HG02571 (cell line): ENCODE results near the gene ANKEF1.
"Not testable (repeated sequence)": the region's sequence is repeated elsewhere in the genome, so short reads cannot be mapped to it uniquely, and the experiment has no call there.

Source experiments
- ATAC-seq: cut with Tn5 transposase; IDR thresholded peaks from one replicate; pipeline ENCODE4 v1.9.1; 2021; ENCODE audit warnings: mild to moderate bottlenecking, moderate library complexity; ENCODE audit not compliant: unreplicated experiment

Gene ANKEF1

GRCh38 chr20:10032269-10032668 lies 2.5 kb upstream of the ANKEF1 start:
- ATAC-seq, result not testable (repeated sequence)

GRCh38 chr20:10033905-10034650 lies 709 bp upstream of the ANKEF1 start:
- no peak for ATAC-seq

- not testable (repeated sequence) for ATAC-seq
Observed at GRCh38 chr20:10036321-10036720, 1.5 kb downstream of the ANKEF1 start.

GRCh38 chr20:10040070-10040975 lies 5.5 kb downstream of the ANKEF1 start:
- no peak for ATAC-seq

GRCh38 chr20:10042086-10042485 lies 7.3 kb downstream of the ANKEF1 start:
- ATAC-seq, result no peak

GRCh38 chr20:10047427-10047826 lies 12.6 kb downstream of the ANKEF1 start:
- ATAC-seq, result no peak

GRCh38 chr20:10051185-10051584 lies 16.4 kb downstream of the ANKEF1 start:
- ATAC-seq, result no peak

GRCh38 chr20:10059006-10059405 lies 24.2 kb downstream of the ANKEF1 start:
- no peak for ATAC-seq

GRCh38 chr20:10060226-10060625 lies 25.4 kb downstream of the ANKEF1 start:
- no peak for ATAC-seq

GRCh38 chr20:10061641-10062040 lies 26.9 kb downstream of the ANKEF1 start:
- no peak for ATAC-seq

- ATAC-seq, result no peak
Observed at GRCh38 chr20:10063482-10063881, 28.7 kb downstream of the ANKEF1 start.

GRCh38 chr20:10064611-10065010 lies 29.8 kb downstream of the ANKEF1 start:
- no peak for ATAC-seq

- ATAC-seq, result no peak
Observed at GRCh38 chr20:10065154-10065833, 30.5 kb downstream of the ANKEF1 start.

GRCh38 chr20:10067321-10067720 lies 32.5 kb downstream of the ANKEF1 start:
- ATAC-seq, result no peak

- ATAC-seq, result no peak
Observed at GRCh38 chr20:10074513-10074912, 39.7 kb downstream of the ANKEF1 start.

GRCh38 chr20:10075606-10076005 lies 40.8 kb downstream of the ANKEF1 start:
- no peak for ATAC-seq

GRCh38 chr20:10076126-10077080 lies 41.6 kb downstream of the ANKEF1 start:
- ATAC-seq, result no peak

GRCh38 chr20:10077081-10077471 lies 42.3 kb downstream of the ANKEF1 start:
- no peak for ATAC-seq

GRCh38 chr20:10077886-10078285 lies 43.1 kb downstream of the ANKEF1 start:
- no peak for ATAC-seq

GRCh38 chr20:10078403-10078802 lies 43.6 kb downstream of the ANKEF1 start:
- no peak for ATAC-seq
